ENCODE results near the gene USP3.

The USP3 gene

DNA sequence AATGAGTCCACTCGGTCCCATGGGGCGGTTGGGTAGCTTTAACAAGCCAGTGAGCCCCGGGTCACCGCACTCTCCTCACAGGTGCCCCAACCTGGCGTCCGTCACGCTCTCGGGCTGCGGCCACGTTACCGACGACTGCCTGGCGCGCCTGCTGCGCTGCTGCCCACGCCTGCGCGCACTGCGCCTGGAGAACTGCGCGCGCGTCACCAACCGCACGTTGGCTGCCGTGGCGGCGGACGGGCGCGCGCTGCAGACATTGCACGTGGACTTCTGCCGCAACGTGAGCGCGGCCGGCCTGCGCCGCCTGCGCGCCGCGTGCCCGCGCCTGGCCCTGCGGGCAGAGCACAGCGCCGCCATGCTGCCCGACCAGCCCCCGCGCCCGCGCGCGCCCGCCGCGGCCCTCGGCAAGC lies 96.2 kb downstream of the USP3 start:
- H3K36me3 ChIP-seq (ENCODE audit: control insufficient read depth in 4 of 4, insufficient read depth in 4 of 4, low read length in 3 of 4), result no peaks in the 10 kb centered on the region
- ChIA-PET CTCF (interaction anchor here (0.5 to 2.9 kb wide), 7 partner anchors 9 to 147 kb away, joined by 3 to 10 read pairs (median 4); no protein-coding TSS in a partner anchor), POLR2A (no interaction called here)
- peak overlapping the region in 1 of 2 experiments; percentile 67 for H3K27ac ChIP-seq (ENCODE audit: insufficient read depth in 1 of 2, low read depth in 1 of 2, low read length in 2 of 2, poor library complexity in 1 of 2, severe bottlenecking in 2 of 2)
- peak overlapping the region; percentile 49 to 95 (median 86) for H3K4me3 ChIP-seq (ENCODE audit: control insufficient read depth in 1 of 7, extremely low read depth in 1 of 7, insufficient read depth in 4 of 7, low read depth in 2 of 7, low read length in 6 of 7)
- no peaks in the 10 kb centered on the region for H3K27me3 ChIP-seq (replicated peaks in 2 of 5; ENCODE audit: control insufficient read depth in 4 of 5, insufficient read depth in 5 of 5, low read length in 4 of 5)
- DNase-seq, result peak; percentile 91 to 97 (median 96)
- H3K9me3 ChIP-seq (ENCODE audit: control extremely low read depth in 1 of 5, control insufficient read depth in 4 of 5, insufficient read depth in 2 of 5, low read depth in 1 of 5, low read length in 4 of 5), result no peaks in the 10 kb centered on the region
- H3K4me1 ChIP-seq (ENCODE audit: control extremely low read depth in 1 of 4, control insufficient read depth in 4 of 4, insufficient read depth in 4 of 4, low read length in 3 of 4), result peaks cover 5 to 71% (median 54%) of the 10 kb centered on the region in 4 experiments
- under 1% methylated on average over 59 of the region's 60 CpGs for WGBS (ENCODE audit: insufficient coverage)

DNA sequence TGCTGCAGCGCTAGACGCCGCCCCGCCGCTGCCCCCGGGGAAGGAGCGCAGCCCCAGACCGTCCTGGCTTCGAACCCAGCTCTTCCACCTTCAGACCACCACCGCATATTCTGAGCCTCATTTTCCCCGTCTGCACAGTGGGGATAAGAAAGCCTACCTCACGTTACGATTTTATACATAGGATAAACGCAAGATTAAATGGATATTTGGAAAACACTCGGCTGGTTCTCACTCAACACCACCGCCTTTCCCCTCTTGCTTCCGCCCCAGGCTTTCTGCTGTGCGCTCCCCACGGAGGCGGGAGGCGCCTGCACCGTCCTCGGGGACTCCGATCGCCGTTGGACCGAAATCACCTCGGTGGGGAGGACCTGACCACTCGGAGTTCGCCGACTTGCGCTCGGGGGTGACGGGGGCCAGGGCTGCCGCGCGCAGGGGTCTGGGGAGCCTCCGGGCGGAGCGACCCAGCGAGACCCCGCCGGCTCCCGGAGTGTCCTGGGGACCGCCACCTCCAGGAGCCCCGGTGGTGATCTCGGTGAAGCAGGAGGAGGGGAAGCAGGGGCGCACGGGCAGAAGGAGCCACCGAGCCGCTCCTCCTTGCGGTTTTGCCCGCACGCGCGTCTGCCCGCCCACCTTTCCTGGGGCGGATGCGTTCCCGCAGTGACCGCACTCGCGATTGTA lies 96.8 kb downstream of the USP3 start:
- ChIA-PET CTCF (interaction anchor here (1.0 to 2.9 kb wide), 4 partner anchors 9 to 118 kb away, joined by 3 to 10 read pairs (median 4); no protein-coding TSS in a partner anchor), POLR2A (no interaction called here)
- H3K27me3 ChIP-seq (replicated peaks in 2 of 5; ENCODE audit: control insufficient read depth in 4 of 5, insufficient read depth in 5 of 5, low read length in 4 of 5), result no peaks in the 10 kb centered on the region
- H3K36me3 ChIP-seq (ENCODE audit: control insufficient read depth in 4 of 4, insufficient read depth in 4 of 4, low read length in 3 of 4), result peaks cover 0 to 1% (median 0%) of the 10 kb centered on the region in 4 experiments
- H3K4me3 ChIP-seq (ENCODE audit: control insufficient read depth in 1 of 7, extremely low read depth in 1 of 7, insufficient read depth in 4 of 7, low read depth in 2 of 7, low read length in 6 of 7), result peak overlapping the region; percentile 49 to 95 (median 86)
- 0% methylated on average over 25 of the region's 63 CpGs for WGBS (ENCODE audit: insufficient coverage)
- H3K4me1 ChIP-seq (ENCODE audit: control extremely low read depth in 1 of 4, control insufficient read depth in 4 of 4, insufficient read depth in 4 of 4, low read length in 3 of 4), result peaks cover 8 to 71% (median 54%) of the 10 kb centered on the region in 4 experiments
- peak overlapping the region in 1 of 2 experiments; percentile 67 for H3K27ac ChIP-seq (ENCODE audit: insufficient read depth in 1 of 2, low read depth in 1 of 2, low read length in 2 of 2, poor library complexity in 1 of 2, severe bottlenecking in 2 of 2)
- DNase-seq, result peak; percentile 61 to 74 (median 69)
- no peaks in the 10 kb centered on the region for H3K9me3 ChIP-seq (ENCODE audit: control extremely low read depth in 1 of 5, control insufficient read depth in 4 of 5, insufficient read depth in 2 of 5, low read depth in 1 of 5, low read length in 4 of 5)

DNA sequence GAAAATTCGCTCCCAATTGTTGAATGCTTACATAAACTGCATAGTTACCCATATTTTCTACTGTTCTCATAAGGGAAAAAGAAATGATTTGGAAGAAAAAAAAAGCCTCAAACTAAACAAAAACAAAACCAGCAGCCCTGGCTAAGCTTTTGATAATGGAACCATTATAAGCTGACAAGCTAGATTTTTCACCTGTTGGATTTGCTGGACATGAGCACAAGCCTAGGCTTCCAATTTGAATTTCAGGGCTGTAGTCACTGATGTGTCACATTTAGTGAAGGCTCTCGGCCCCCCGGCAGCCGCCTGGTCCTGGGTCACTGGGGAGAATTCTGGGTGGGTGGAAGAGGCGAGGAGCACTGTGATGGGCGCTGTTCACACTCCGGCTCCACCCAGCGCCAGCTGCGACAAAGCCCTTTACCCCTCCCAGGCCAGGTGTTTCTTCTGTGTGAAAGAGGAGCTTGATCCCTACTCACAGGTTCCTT lies 97.4 kb downstream of the USP3 start:
- Histone ChIP-seq H3K9me3 (ENCODE audit: control extremely low read depth in 1 of 5, control insufficient read depth in 4 of 5, insufficient read depth in 2 of 5, low read depth in 1 of 5, low read length in 4 of 5) (no peaks in the 10 kb centered on the region), H3K4me1 (ENCODE audit: control extremely low read depth in 1 of 4, control insufficient read depth in 4 of 4, insufficient read depth in 4 of 4, low read length in 3 of 4) (peaks cover 9 to 71% (median 58%) of the 10 kb centered on the region in 4 experiments), H3K27ac (ENCODE audit: insufficient read depth in 1 of 2, low read depth in 1 of 2, low read length in 2 of 2, poor library complexity in 1 of 2, severe bottlenecking in 2 of 2) (no peak overlapping the region), H3K36me3 (ENCODE audit: control insufficient read depth in 4 of 4, insufficient read depth in 4 of 4, low read length in 3 of 4) (peaks cover 0 to 3% (median under 1%) of the 10 kb centered on the region in 4 experiments), H3K27me3 (replicated peaks in 2 of 5; ENCODE audit: control insufficient read depth in 4 of 5, insufficient read depth in 5 of 5, low read length in 4 of 5) (no peaks in the 10 kb centered on the region), H3K4me3 (ENCODE audit: control insufficient read depth in 1 of 7, extremely low read depth in 1 of 7, insufficient read depth in 4 of 7, low read depth in 2 of 7, low read length in 6 of 7) (peak overlapping the region; percentile 49 to 95 (median 86))
- no peak for DNase-seq
- 55% methylated on average over 8 of the region's 9 CpGs for WGBS (ENCODE audit: insufficient coverage)
- POLR2A ChIA-PET, result no interaction called here
- CTCF ChIA-PET, result interaction anchor here (0.7 to 2.1 kb wide), 4 partner anchors 8 to 849 kb away, joined by 3 to 6 read pairs (median 4); no protein-coding TSS in a partner anchor

DNA sequence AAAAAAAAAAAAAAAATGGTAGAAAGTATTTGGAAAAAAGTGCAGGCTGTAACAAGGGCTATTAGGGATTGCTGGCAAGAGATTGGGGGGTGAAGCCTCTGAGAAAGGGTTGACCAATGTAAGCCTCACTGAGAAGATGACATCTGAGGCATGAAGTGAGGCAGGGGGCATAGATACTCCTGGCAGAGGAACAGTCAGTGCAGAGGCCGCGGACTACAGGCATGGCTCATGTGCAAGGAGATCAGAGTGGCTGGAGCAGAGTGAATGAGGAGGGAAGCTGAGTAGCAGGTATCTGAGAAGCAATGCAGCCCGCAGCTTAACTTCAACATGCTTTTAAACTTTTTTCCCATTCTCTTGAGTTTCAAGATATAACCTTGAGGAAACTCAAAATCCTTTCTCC lies 98.2 kb downstream of the USP3 start:
- H3K27ac ChIP-seq (ENCODE audit: insufficient read depth in 1 of 2, low read depth in 1 of 2, low read length in 2 of 2, poor library complexity in 1 of 2, severe bottlenecking in 2 of 2), result no peak overlapping the region
- POLR2A ChIA-PET, result no interaction called here
- H3K4me3 ChIP-seq (ENCODE audit: control insufficient read depth in 1 of 7, extremely low read depth in 1 of 7, insufficient read depth in 4 of 7, low read depth in 2 of 7, low read length in 6 of 7), result no peak overlapping the region
- no peak for DNase-seq
- H3K27me3 ChIP-seq (replicated peaks in 2 of 5; ENCODE audit: control insufficient read depth in 4 of 5, insufficient read depth in 5 of 5, low read length in 4 of 5), result no peaks in the 10 kb centered on the region
- H3K4me1 ChIP-seq (ENCODE audit: control extremely low read depth in 1 of 4, control insufficient read depth in 4 of 4, insufficient read depth in 4 of 4, low read length in 3 of 4), result peaks cover 9 to 71% (median 58%) of the 10 kb centered on the region in 4 experiments
- no CpG with 5 or more reads among the region's 3 CpGs for WGBS (ENCODE audit: insufficient coverage)
- H3K9me3 ChIP-seq (ENCODE audit: control extremely low read depth in 1 of 5, control insufficient read depth in 4 of 5, insufficient read depth in 2 of 5, low read depth in 1 of 5, low read length in 4 of 5), result no peaks in the 10 kb centered on the region
- peaks cover under 1 to 4% (median 3%) of the 10 kb centered on the region in 4 experiments for H3K36me3 ChIP-seq (ENCODE audit: control insufficient read depth in 4 of 4, insufficient read depth in 4 of 4, low read length in 3 of 4)
- CTCF ChIA-PET, result interaction anchor here (0.7 to 2.1 kb wide), 3 partner anchors 7 to 848 kb away, joined by 3 to 6 read pairs (median 4); no protein-coding TSS in a partner anchor

DNA sequence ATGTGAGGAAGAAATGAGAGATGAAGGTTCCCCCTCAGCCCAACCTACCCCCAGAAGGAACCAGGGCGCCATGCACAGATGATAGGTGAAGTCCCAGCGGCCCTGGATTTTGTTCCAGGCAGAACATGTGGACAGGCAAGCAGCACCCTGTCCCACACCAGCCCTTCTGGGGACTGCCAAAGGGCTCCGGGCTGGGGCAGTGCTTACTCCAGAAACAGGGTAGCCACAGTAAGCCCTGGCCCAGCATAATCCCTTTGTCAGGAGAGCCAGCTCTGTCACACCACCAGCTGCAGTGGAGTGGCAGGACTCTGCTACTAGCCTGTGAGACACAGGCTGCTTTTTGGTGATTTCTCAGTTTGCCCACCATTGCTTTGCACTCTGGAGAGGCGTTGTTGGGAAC lies 99.1 kb downstream of the USP3 start:
- H3K4me1 ChIP-seq (ENCODE audit: control extremely low read depth in 1 of 4, control insufficient read depth in 4 of 4, insufficient read depth in 4 of 4, low read length in 3 of 4), result peaks cover 9 to 71% (median 58%) of the 10 kb centered on the region in 4 experiments
- no peaks in the 10 kb centered on the region for H3K27me3 ChIP-seq (replicated peaks in 2 of 5; ENCODE audit: control insufficient read depth in 4 of 5, insufficient read depth in 5 of 5, low read length in 4 of 5)
- no peak for DNase-seq
- POLR2A ChIA-PET, result no interaction called here
- 100% methylated on average over 2 of the region's 4 CpGs for WGBS (ENCODE audit: insufficient coverage)
- no peaks in the 10 kb centered on the region for H3K9me3 ChIP-seq (ENCODE audit: control extremely low read depth in 1 of 5, control insufficient read depth in 4 of 5, insufficient read depth in 2 of 5, low read depth in 1 of 5, low read length in 4 of 5)
- CTCF ChIA-PET, result interaction anchor here (1.7 kb wide), 1 partner anchor 76 kb away, joined by 4 read pairs; no protein-coding TSS in a partner anchor
- peaks cover 4 to 13% (median 10%) of the 10 kb centered on the region in 4 experiments for H3K36me3 ChIP-seq (ENCODE audit: control insufficient read depth in 4 of 4, insufficient read depth in 4 of 4, low read length in 3 of 4)
- no peak overlapping the region for H3K4me3 ChIP-seq (ENCODE audit: control insufficient read depth in 1 of 7, extremely low read depth in 1 of 7, insufficient read depth in 4 of 7, low read depth in 2 of 7, low read length in 6 of 7)
- no peak overlapping the region for H3K27ac ChIP-seq (ENCODE audit: insufficient read depth in 1 of 2, low read depth in 1 of 2, low read length in 2 of 2, poor library complexity in 1 of 2, severe bottlenecking in 2 of 2)

DNA sequence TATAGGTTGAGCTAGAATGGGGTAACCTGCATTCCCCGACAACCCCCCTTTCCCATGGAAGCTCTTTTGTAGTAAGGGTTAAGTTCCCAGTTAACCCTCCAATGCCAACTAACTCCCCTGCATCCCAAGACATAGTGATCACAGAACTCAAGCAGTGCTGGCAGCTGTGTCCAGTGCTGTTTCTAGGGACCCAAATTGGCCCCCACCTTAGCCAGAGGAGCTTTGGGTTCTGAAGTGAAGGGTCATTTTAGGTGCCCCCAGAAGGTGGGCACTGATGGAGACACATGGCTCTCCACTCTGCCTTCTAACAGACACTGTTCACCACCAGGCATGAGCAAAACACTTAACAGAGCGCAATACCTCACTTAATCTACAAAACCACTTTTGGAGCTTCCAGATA lies 99.9 kb downstream of the USP3 start:
- H3K36me3 ChIP-seq (ENCODE audit: control insufficient read depth in 4 of 4, insufficient read depth in 4 of 4, low read length in 3 of 4), result peaks cover 5 to 20% (median 16%) of the 10 kb centered on the region in 4 experiments
- DNase-seq, result no peak
- ChIA-PET POLR2A (no interaction called here), CTCF (interaction anchor here (1.4 to 1.7 kb wide), 3 partner anchors 10 to 138 kb away, joined by 4 read pairs; no protein-coding TSS in a partner anchor)
- 100% methylated on average over 1 of the region's 2 CpGs for WGBS (ENCODE audit: insufficient coverage)
- no peak overlapping the region for H3K27ac ChIP-seq (ENCODE audit: insufficient read depth in 1 of 2, low read depth in 1 of 2, low read length in 2 of 2, poor library complexity in 1 of 2, severe bottlenecking in 2 of 2)
- H3K27me3 ChIP-seq (replicated peaks in 2 of 5; ENCODE audit: control insufficient read depth in 4 of 5, insufficient read depth in 5 of 5, low read length in 4 of 5), result no peaks in the 10 kb centered on the region
- no peaks in the 10 kb centered on the region for H3K9me3 ChIP-seq (ENCODE audit: control extremely low read depth in 1 of 5, control insufficient read depth in 4 of 5, insufficient read depth in 2 of 5, low read depth in 1 of 5, low read length in 4 of 5)
- peaks cover 9 to 67% (median 58%) of the 10 kb centered on the region in 4 experiments for H3K4me1 ChIP-seq (ENCODE audit: control extremely low read depth in 1 of 4, control insufficient read depth in 4 of 4, insufficient read depth in 4 of 4, low read length in 3 of 4)
- H3K4me3 ChIP-seq (ENCODE audit: control insufficient read depth in 1 of 7, extremely low read depth in 1 of 7, insufficient read depth in 4 of 7, low read depth in 2 of 7, low read length in 6 of 7), result no peak overlapping the region

DNA sequence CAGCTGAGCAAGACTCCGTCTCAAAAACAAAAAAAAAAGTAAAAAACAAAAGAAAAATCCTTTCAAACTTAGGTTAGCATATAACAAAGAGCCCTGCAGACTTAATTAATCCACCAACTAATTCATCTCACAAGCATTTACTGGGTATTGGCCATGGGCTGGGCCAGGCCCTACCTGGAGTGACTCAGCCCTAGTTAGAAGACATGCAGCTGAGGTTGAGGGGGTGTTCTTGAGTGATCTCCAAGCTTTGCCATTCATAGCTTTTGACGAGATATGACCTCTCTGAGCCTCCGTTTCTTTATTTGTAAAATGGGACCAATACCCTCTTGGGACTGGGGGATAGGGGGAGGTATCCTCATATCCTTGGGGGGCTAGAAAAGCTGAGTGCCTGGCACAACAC lies 100.6 kb downstream of the USP3 start:
- Histone ChIP-seq H3K4me1 (ENCODE audit: control extremely low read depth in 1 of 4, control insufficient read depth in 4 of 4, insufficient read depth in 4 of 4, low read length in 3 of 4) (peaks cover 9 to 66% (median 58%) of the 10 kb centered on the region in 4 experiments), H3K9me3 (ENCODE audit: control extremely low read depth in 1 of 5, control insufficient read depth in 4 of 5, insufficient read depth in 2 of 5, low read depth in 1 of 5, low read length in 4 of 5) (no peaks in the 10 kb centered on the region), H3K4me3 (ENCODE audit: control insufficient read depth in 1 of 7, extremely low read depth in 1 of 7, insufficient read depth in 4 of 7, low read depth in 2 of 7, low read length in 6 of 7) (no peak overlapping the region), H3K27me3 (replicated peaks in 2 of 5; ENCODE audit: control insufficient read depth in 4 of 5, insufficient read depth in 5 of 5, low read length in 4 of 5) (no peaks in the 10 kb centered on the region), H3K36me3 (ENCODE audit: control insufficient read depth in 4 of 4, insufficient read depth in 4 of 4, low read length in 3 of 4) (peaks cover 6 to 24% (median 20%) of the 10 kb centered on the region in 4 experiments), H3K27ac (ENCODE audit: insufficient read depth in 1 of 2, low read depth in 1 of 2, low read length in 2 of 2, poor library complexity in 1 of 2, severe bottlenecking in 2 of 2) (peak overlapping the region in 1 of 2 experiments; percentile 63)
- POLR2A ChIA-PET, result no interaction called here
- CTCF ChIA-PET, result interaction anchor here (1.2 to 1.7 kb wide), 4 partner anchors 9 to 138 kb away, joined by 3 to 4 read pairs (median 4); no protein-coding TSS in a partner anchor
- WGBS (ENCODE audit: insufficient coverage), result 100% methylated on average over 2 of the region's 3 CpGs
- DNase-seq, result no peak
